Naive B cell (primary cell): ENCODE data around the gene TP73. TPM values are rescaled to one million over a fixed set of nuclear protein-coding genes. Genes with fewer than 3 reads are reported as not detected.

Experiments
- ATAC-seq, 2 donors: fragments of 150-1000 bp; cut with Tn5 transposase; 2 replicates each; pipeline ENCODE4 v1.10.0; 2021; ENCODE audit warnings: low read depth in 2 of 2, mild to moderate bottlenecking in 2 of 2, moderate library complexity in 2 of 2
- DNase-seq: peaks from one replicate; pipeline ENCODE4 v3.0.0; 2022
- H3K27ac Mint-ChIP-seq, 6 donors: one replicate each; pipeline ENCODE4 v1.8.0; 2020 to 2022; ENCODE audit warnings: mild to moderate bottlenecking in 6 of 6, mixed read lengths in 6 of 6, moderate library complexity in 5 of 6, inconsistent platforms in 2 of 6
- H3K27me3 Mint-ChIP-seq, 3 donors: one replicate each; pipeline ENCODE4 v1.8.0; 2021 to 2022; ENCODE audit warnings: mixed read lengths in 3 of 3, mild to moderate bottlenecking in 1 of 3
- H3K36me3 Mint-ChIP-seq, 2 donors: one replicate each; pipeline ENCODE4 v1.8.0; 2020 to 2022; ENCODE audit warnings: mixed read lengths in 2 of 2, inconsistent platforms in 1 of 2, mild to moderate bottlenecking in 1 of 2
- H3K4me1 Mint-ChIP-seq, 3 donors: one replicate each; pipeline ENCODE4 v1.8.0; 2020 to 2022; ENCODE audit warnings: mixed read lengths in 3 of 3, inconsistent platforms in 1 of 3, mild to moderate bottlenecking in 1 of 3, moderate library complexity in 1 of 3
- H3K4me3 Mint-ChIP-seq, 8 donors: one replicate each; pipeline ENCODE4 v1.8.0; 2020 to 2022; ENCODE audit warnings: mild to moderate bottlenecking in 8 of 8, mixed read lengths in 8 of 8, moderate library complexity in 8 of 8, inconsistent platforms in 2 of 8
- H3K9me3 Mint-ChIP-seq, 7 donors: one replicate each; pipeline ENCODE4 v1.8.0; 2020 to 2022; ENCODE audit warnings: mixed read lengths in 7 of 7, mild to moderate bottlenecking in 5 of 7, inconsistent platforms in 2 of 7, moderate library complexity in 1 of 7
- polyA plus RNA-seq, 6 donors: library from polyadenylated mRNA; unstranded; fragments of 300-500 nt; fragmentation: Illumina TruSeq; gene quantifications; one replicate each; pipeline ENCODE4 v1.2.3, GENCODE V29; 2021; ENCODE audit warnings: low read depth in 6 of 6

The TP73 gene
- polyA plus RNA-seq, 6 donors from 2014 or later = not detected

GRCh38 chr1:3624200-3625136 lies 27.8 kb upstream of the TP73 start, which contains the start of gene TPRG1L:
Gene TPRG1L (plus strand): TSS chr1:3625015. CDS start chr1:3625073, 58 bp downstream.
- ATAC-seq = peak; percentile 88 to 92
- Mint-ChIP-seq H3K4me3 (peak within 1 kb of the TSS; percentile 94 to 100 (median 98)), H3K9me3 (no peaks in the 10 kb centered on the region), H3K36me3 (peaks cover 0 to 7% of the 10 kb centered on the region in 2 donors), H3K27me3 (no peaks in the 10 kb centered on the region), H3K4me1 (peaks cover 34 to 51% (median 47%) of the 10 kb centered on the region in 3 donors), H3K27ac (peak within 1 kb of the TSS; percentile 88 to 98 (median 96))
- DNase-seq = peak; percentile 99

GRCh38 chr1:3625151-3625907 lies 27.0 kb upstream of the TP73 start:
- Mint-ChIP-seq H3K4me3 (peak overlapping the region; percentile 80 to 100 (median 96)), H3K27ac (peak overlapping the region in 4 of 6 donors; percentile 38 to 96 (median 88)), H3K36me3 (peaks cover 0 to 7% of the 10 kb centered on the region in 2 donors), H3K27me3 (no peaks in the 10 kb centered on the region), H3K4me1 (peaks cover 28 to 47% (median 42%) of the 10 kb centered on the region in 3 donors), H3K9me3 (no peaks in the 10 kb centered on the region)
- peak; percentile 29 to 30 for ATAC-seq
- DNase-seq = peak; percentile 27

- DNase-seq (no peak), ATAC-seq (no peak)
- Mint-ChIP-seq H3K9me3 (no peaks in the 10 kb centered on the region), H3K4me3 (peak overlapping the region; percentile 80 to 100 (median 92)), H3K36me3 (peaks cover 0 to 7% of the 10 kb centered on the region in 2 donors), H3K27me3 (no peaks in the 10 kb centered on the region), H3K4me1 (peaks cover 24 to 40% (median 35%) of the 10 kb centered on the region in 3 donors), H3K27ac (peak overlapping the region in 4 of 6 donors; percentile 8 to 95 (median 64))
These were observed 26.3 kb upstream of the TP73 start for GRCh38 chr1:3626025-3626424.

- no peak for DNase-seq
- Mint-ChIP-seq H3K27ac (no peak overlapping the region), H3K4me3 (peak overlapping the region in 2 of 8 donors; percentile 25 to 47), H3K9me3 (no peaks in the 10 kb centered on the region), H3K27me3 (no peaks in the 10 kb centered on the region), H3K36me3 (peaks cover 0 to 7% of the 10 kb centered on the region in 2 donors), H3K4me1 (peaks cover 24 to 31% (median 26%) of the 10 kb centered on the region in 3 donors)
- no peak for ATAC-seq
These were observed 24.6 kb upstream of the TP73 start for GRCh38 chr1:3627515-3628253.

GRCh38 chr1:3628445-3628844 lies 23.9 kb upstream of the TP73 start:
- H3K9me3 Mint-ChIP-seq = no peaks in the 10 kb centered on the region
- H3K36me3 Mint-ChIP-seq = peaks cover 0 to 7% of the 10 kb centered on the region in 2 donors
- no peaks in the 10 kb centered on the region for H3K27me3 Mint-ChIP-seq
- no peak for ATAC-seq
- no peak for DNase-seq
- H3K4me3 Mint-ChIP-seq = peak overlapping the region in 2 of 8 donors; percentile 12 to 71
- H3K4me1 Mint-ChIP-seq = peaks cover 16 to 24% (median 20%) of the 10 kb centered on the region in 3 donors
- peak overlapping the region in 1 of 6 donors; percentile 39 for H3K27ac Mint-ChIP-seq

- no peak for ATAC-seq
These were observed 22.7 kb upstream of the TP73 start for GRCh38 chr1:3629561-3630160.

GRCh38 chr1:3630161-3630611 lies 22.1 kb upstream of the TP73 start:
- Mint-ChIP-seq H3K36me3 (peaks cover 0 to 7% of the 10 kb centered on the region in 2 donors), H3K27ac (peak overlapping the region in 2 of 6 donors; percentile 26 to 58), H3K9me3 (no peaks in the 10 kb centered on the region), H3K27me3 (no peaks in the 10 kb centered on the region), H3K4me3 (peak overlapping the region in 1 of 8 donors; percentile 44), H3K4me1 (peaks cover 2 to 10% (median 7%) of the 10 kb centered on the region in 3 donors)
- DNase-seq = no peak
- ATAC-seq = no peak

More at GRCh38 chr1:3629561-3630160, 22.7 kb upstream of the TP73 start:
- no peak for DNase-seq
- H3K36me3 Mint-ChIP-seq = peaks cover 0 to 9% of the 10 kb centered on the region in 2 donors
- peaks cover 4 to 12% (median 8%) of the 10 kb centered on the region in 3 donors for H3K4me1 Mint-ChIP-seq
- H3K9me3 Mint-ChIP-seq = no peaks in the 10 kb centered on the region
- peak overlapping the region in 1 of 8 donors; percentile 44 for H3K4me3 Mint-ChIP-seq
- peak overlapping the region in 2 of 6 donors; percentile 26 to 58 for H3K27ac Mint-ChIP-seq
- H3K27me3 Mint-ChIP-seq = no peaks in the 10 kb centered on the region

GRCh38 chr1:3630914-3631313 lies 21.4 kb upstream of the TP73 start:
- Mint-ChIP-seq H3K4me3 (no peak overlapping the region), H3K27me3 (no peaks in the 10 kb centered on the region), H3K4me1 (peaks cover 2 to 5% (median 4%) of the 10 kb centered on the region in 3 donors), H3K36me3 (peaks cover 0 to 8% of the 10 kb centered on the region in 2 donors), H3K9me3 (no peaks in the 10 kb centered on the region), H3K27ac (peak overlapping the region in 1 of 6 donors; percentile 9)
- DNase-seq = no peak
- no peak for ATAC-seq

- Mint-ChIP-seq H3K36me3 (peaks cover 0 to 14% of the 10 kb centered on the region in 2 donors), H3K4me3 (no peak overlapping the region), H3K4me1 (peaks cover 0 to 5% (median 0%) of the 10 kb centered on the region in 3 donors), H3K27ac (no peak overlapping the region), H3K27me3 (no peaks in the 10 kb centered on the region), H3K9me3 (no peaks in the 10 kb centered on the region)
- DNase-seq (no peak), ATAC-seq (no peak)
These were observed 20.7 kb upstream of the TP73 start for GRCh38 chr1:3631320-3632260.

GRCh38 chr1:3632298-3632697 lies 20.0 kb upstream of the TP73 start:
- no peaks in the 10 kb centered on the region for H3K27me3 Mint-ChIP-seq
- H3K36me3 Mint-ChIP-seq = peaks cover 0 to 21% of the 10 kb centered on the region in 2 donors
- no peak for ATAC-seq
- peak overlapping the region in 1 of 6 donors; percentile 36 for H3K27ac Mint-ChIP-seq
- DNase-seq = no peak
- H3K9me3 Mint-ChIP-seq = no peaks in the 10 kb centered on the region
- H3K4me3 Mint-ChIP-seq = no peak overlapping the region
- peaks cover 0 to 5% (median 0%) of the 10 kb centered on the region in 3 donors for H3K4me1 Mint-ChIP-seq

- ATAC-seq (no peak), DNase-seq (no peak)
- Mint-ChIP-seq H3K27ac (peak overlapping the region in 2 of 6 donors; percentile 36 to 62), H3K4me3 (no peak overlapping the region), H3K36me3 (peaks cover 4 to 21% of the 10 kb centered on the region in 2 donors), H3K27me3 (no peaks in the 10 kb centered on the region), H3K9me3 (no peaks in the 10 kb centered on the region), H3K4me1 (peaks cover 0 to 5% (median 0%) of the 10 kb centered on the region in 3 donors)
These were observed 19.5 kb upstream of the TP73 start for GRCh38 chr1:3632716-3633343.
